ENCODE measurements around the gene ULK4.
"Not testable (repeated sequence)": the region's sequence is repeated elsewhere in the genome, so short reads cannot be mapped to it uniquely, and the experiment has no call there.

ULK4 gene

DNA sequence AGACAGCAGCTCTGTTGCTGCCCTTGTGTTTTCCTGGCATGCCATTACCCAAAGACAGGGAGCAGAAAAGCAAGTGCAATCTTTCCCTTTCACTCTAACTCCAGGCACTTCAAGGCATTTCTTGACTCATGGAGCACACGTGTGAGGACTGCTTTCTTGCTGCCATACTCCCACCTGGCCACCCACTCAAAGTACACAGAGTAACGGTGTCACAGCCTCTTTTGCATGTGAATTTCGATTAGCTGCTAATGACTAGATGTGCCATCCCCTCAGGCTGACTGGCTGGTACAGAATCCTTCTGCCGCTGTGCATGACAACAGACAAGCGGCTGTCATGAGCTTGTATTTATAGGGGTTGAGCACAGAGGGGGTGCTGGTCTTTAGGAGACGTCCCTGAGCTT lies 382.0 kb downstream of the ULK4 start:
- no peak for DNase-seq (ENCODE audit: low spot score)

DNA sequence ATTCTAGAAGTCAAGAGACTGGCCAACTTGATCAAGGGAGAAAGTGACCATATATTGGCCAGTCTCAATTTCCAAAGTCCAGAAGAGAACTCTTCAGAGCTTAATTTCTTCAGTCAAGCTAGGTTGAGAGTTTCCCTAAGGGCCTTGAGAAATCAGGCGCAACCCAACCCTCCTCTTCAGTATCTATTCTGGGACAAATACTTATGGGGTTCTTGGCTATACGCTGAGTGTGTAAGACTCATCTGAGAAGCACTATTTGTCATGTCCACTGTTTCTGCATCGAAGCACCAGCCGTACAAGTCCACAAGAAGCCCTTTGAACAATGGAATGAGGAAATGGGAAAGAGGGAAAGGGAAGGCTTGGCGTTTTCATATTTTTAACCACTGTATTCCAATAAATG lies 383.1 kb downstream of the ULK4 start:
- DNase-seq (ENCODE audit: low spot score) = no peak

DNA sequence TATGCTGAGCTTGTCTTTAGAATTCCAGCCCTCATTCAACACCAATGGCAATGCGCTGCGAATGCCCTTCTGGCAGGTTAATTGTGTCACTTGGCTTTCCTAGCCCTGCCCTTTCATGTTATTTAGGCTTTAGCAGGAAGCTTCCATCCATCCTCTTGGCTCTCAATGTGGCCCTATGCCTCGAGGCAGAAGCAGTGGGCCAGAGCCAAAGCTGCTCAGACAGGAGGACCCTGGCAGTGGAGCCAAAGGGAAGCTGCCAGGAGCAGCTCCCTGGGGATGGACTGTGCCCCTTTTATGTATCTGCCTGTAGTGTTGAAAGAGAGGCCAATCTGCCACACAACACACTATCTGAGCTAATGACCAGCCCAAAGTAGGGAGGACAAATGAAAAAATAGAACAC lies 386.2 kb downstream of the ULK4 start:
- no peak for DNase-seq (ENCODE audit: low spot score)

DNA sequence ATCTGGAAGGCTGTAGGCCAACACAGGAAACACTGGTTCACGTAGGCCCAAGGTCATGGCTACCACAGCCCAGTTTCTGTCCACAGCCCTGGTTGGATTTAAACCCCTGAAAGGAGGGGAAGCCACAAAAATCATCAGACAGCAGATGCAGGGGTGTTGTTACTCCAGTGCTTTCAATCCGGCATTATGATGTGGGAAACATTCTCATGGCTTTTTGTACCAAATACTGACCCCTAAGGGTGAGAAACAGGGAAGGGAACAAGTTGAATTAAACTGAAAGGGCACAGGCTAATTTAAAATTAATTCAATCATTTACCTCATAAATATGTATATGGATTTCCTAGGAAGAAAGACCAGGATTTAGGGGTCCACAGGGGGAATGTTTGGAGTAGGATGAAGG lies 387.0 kb downstream of the ULK4 start:
- no peak for DNase-seq (ENCODE audit: low spot score)

DNA sequence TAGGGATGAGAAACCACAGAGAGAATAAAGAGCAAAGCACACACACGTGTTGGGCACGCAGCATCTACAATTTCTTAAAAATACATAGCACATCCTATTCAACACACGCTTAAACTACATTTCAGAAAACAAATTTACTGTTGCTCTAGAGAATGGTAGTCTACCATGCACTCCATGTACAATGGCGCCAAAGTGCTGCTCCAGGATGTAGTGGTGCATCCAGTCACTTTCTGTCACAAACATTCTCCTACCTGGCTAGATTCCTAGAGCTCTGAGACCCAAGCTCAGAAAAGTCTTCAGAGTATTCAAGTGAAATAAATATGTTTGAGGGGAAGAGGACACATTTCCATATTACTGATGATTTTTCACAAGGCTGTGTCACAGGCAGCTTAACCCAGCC lies 388.3 kb downstream of the ULK4 start:
- no peak for DNase-seq (ENCODE audit: low spot score)

DNA sequence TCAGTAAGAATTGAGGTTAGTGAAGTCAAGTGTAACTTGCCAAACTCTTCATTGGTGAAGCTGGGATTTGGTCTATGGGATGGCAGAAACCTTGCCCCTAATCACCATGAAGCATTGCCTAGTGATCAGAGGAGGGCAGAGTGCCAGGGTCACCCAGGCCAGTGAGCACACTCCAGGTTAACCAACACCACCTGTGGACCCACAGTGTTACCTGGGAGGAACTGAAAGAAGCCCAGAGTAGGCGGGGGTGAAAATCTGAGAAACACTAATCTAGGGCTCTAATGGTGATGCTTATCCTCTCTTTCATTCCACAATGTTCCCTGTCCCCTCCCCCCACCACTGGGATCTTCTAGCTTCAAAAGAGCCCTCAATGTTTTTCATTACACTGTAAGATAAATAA lies 389.8 kb downstream of the ULK4 start:
- DNase-seq (ENCODE audit: low spot score) = no peak

DNA sequence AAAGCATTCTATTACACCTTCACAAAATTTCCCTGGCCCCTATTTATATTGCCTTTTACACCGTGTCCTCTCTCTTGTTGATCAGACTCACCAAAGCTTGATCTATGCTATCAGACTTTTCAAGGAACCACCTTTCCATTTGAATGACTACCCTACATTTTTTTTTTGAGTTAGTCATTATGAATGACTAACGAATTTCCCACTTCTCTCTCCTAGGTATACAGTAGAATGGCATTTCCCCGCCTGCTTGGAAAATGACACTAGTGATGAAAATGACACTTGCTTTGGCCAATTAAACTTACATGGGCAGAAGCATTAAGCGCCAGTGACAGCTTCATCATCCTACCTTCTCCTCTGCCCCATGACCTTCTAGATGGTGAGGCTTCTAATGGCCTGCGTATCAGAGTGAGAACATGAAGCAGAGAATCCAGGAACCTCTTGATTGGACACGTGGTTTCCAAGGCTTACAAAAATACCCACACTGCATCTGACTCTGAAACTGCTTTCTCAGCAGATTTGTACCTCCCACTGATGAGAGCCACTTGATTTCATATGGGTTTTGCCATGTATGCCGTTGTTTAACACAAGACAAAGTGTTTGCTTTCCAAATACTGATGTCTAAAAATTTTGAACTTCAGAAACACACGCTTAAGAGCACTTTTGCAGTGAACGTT lies 392.1 kb downstream of the ULK4 start:
- no peak for DNase-seq (ENCODE audit: low spot score)

DNA sequence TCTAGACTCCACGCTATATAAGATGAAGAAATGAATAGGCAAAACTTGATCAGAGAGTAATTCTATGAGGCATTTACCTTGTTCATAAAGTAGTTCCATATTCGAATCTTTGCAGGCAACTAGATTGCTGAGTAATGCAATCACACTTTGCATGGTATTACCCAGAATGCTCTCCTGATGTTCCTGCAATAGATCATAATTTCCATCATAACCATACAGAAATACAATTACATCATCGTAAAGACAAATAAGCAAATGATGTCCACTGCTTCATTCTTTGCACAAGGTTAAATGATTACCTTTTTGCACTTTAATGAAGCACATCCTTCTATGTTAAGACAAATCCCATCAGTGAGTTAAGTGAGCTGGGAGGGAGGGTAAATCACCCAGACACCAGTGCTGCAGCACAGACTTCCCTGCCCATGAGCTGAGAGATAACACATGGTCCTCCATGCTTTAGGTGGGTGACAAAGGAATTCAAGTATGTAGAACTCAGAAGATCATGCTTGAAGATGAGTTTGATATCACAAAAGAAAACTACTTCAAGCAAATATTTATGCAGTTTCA lies 395.9 kb downstream of the ULK4 start:
- DNase-seq (ENCODE audit: low spot score) = no peak

DNA sequence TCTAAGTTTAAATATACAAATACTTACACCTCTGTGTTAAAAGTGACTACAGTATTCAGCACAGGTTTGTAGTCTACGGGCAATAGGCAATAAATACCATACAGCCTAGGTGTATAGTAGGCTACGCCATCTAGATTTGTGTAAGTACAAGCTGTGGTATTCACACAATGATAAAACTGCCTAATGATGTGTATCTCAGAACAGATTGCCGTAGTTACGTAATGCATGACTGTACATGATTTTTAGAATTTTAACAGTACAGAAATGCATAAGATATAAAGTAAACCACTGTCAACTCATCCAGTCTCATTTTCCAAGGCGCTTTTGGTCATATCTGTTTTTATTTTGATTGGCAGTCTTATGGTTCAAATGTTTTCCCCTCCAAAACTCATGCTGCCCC lies 396.9 kb downstream of the ULK4 start:
- DNase-seq (ENCODE audit: low spot score) = no peak

DNA sequence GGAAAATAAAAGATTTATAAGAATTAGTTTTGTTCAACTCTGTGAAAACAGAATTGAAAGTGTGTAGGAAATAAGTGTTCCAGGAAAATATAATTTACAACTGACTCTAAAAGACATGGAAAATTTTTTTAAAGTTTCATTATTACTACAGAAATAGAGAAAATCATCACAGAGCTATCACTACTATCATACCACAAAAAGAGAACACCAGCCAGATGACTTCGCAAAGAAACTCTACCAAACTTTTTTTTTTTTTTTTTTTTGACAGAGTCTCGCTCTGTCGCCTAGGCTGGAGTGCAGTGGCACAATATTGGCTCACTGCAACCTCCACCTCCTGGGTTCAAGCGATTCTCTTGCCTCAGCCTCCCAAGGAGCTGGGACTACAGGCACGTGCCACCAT lies 405.7 kb downstream of the ULK4 start:
- DNase-seq (ENCODE audit: low spot score) = not testable (repeated sequence)

DNA sequence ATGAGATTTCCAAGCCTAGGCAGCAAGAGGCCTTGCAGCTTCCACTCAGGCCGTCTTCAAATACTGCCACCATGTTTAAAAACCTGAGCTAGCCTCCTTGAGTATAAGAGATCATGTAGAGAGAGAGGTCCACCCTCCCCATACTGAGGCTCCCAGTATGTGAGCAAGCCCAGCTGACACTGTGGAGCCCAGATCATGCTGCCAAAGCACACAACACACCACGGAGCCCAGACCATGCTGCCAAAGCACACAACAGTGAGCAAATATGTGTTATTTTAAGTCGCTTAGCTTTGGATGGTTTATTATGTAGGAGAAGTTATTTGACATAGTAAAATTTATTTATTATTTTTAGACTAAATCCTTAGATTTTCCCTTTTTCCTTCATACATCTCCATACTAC lies 428.9 kb downstream of the ULK4 start:
- DNase-seq (ENCODE audit: low spot score) = no peak

DNA sequence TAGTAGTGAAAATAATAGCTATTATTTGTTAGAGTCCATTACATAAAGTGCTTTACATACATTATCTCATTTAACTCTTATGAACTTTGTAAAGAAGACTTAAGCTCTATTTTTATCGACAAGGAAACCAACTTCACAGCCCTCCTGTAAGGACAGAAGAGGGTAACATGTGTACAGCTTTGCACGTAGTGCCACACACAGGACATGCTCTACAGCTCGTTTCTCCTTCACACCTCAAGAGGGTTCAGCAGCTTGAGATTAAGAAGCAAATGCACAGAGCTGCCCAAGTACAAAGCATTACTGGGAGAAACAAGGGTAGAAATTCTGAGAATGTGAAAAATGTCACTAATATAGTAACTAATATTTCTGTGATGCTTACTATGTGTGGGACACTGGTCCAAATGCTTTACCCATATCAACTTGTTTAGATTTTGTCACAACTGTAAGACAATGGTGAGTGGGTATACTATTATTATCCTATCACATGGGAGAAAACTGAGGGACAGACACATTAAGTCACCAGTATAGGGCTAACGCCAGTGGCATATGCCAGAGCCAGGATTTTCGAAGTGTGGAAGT lies 434.8 kb downstream of the ULK4 start:
- no peak for DNase-seq (ENCODE audit: low spot score)

DNA sequence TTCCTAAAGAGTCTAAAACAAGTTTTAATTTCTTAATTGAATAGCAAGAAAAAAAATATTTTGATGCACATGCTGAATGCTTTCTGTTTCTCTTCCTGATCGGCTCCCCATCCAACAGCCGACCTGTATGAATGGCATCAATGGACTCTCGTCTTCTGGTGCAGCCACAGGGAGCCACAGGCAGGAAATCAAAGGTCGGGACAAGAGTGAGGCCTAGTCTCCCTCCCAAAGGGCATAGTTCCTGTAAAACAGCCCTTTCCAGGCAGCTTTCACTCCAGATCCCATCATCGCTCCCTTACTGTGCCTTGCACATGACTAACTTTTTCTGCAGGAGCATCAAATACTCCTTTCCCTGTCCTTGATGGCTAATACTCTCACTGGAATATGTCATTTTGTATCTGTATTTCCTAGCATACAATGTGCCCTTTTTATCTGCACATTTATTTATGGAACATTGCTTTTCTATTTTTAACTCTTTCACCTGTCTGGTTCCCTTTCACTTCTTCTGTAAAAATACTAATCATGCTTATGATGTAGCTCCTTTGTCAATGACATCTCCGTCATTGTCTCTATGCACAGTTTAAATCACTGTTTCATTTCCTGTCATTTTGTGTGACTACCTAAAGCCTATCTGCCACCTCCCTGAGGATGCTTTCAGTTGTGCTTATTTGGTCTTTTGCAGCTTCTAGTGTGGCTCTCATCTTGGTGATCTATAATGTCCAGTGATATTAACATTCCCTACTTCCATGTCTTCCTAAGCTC lies 436.4 kb downstream of the ULK4 start:
- DNase-seq (ENCODE audit: low spot score) = no peak

DNA sequence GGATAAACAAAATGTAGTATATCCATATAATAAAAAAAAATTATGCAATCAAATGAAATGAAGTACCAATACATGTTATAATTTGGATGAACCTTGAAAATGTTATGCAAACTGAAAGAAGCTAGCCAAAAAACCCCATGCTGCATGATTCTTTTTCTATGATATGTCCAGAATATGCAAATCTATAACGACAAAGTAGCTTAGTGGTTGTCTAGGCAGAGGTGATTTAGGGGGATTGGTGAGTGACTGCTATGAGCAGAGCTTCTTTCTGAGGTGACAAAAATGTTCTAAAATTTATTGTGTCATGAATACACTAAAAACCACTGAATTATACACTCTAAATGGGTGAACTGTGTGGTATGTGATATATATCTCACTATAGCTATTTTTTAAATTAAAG lies 438.0 kb downstream of the ULK4 start:
- DNase-seq (ENCODE audit: low spot score) = no peak

DNA sequence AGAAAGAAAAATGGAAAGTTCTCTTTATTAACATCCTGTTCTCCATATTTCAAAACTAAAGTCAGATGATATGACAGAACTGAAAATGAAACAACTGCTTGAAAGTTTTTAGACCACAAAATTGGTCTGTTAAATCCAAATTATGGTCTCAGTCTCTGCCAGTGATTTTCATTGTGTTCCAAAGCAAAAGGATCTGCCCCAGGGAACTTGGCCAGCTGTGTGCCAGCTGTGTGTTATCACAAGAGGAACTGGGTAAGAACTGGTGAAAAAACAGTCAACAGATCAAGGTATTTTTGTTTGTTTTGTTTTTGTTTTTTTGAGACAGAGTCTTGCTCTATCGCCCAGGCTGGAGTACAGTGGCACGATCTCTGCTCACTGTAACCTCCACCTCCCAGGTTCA lies 439.3 kb downstream of the ULK4 start:
- DNase-seq (ENCODE audit: low spot score) = no peak

DNA sequence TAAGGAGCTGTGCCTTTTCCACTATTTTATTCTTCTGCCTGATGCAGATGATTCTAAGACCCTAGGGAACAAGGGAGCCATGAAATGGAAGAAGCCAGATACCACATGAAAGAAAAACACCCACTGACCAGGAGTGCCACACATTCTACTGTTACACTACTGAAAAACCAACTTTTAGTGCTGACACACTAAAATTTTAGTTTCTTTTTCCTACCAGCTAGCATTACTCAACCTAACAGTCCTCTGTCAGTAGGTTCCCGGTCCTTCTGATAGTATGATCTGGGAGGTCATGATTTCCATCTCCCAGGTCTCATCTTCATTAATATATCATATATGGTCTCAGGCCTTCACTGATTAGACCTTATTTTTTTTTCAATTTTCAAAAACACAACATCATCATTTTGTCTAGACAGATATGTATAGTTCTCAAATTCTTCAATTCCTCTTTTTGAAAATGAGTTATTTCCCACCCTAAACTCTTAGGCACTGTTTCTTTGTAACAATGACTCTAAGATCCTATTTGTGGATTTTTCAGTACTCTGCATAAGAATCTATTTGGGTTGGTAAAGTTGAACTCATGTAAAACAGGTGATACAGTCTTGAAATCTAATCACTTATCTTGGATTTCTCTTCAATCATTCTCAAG lies 440.8 kb downstream of the ULK4 start:
- no peak for DNase-seq (ENCODE audit: low spot score)

DNA sequence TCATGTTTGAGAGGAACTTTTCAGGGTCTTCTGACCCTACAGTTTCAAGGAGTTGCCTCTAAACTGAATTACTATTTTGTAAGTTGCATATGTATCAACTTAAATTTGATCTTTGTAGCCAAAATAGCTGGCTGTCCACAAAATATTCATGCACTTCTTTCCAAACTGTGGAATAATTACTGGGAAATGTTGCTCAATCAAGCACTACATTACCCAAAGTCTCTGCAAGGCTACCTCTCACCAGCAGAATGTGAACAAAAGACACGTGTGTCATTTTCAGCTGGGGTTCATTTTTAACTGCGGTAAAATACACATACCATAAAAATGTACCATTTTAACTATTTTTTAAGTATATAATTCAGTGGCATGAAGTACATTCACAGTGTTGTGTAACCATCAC lies 442.2 kb downstream of the ULK4 start:
- no peak for DNase-seq (ENCODE audit: low spot score)

DNA sequence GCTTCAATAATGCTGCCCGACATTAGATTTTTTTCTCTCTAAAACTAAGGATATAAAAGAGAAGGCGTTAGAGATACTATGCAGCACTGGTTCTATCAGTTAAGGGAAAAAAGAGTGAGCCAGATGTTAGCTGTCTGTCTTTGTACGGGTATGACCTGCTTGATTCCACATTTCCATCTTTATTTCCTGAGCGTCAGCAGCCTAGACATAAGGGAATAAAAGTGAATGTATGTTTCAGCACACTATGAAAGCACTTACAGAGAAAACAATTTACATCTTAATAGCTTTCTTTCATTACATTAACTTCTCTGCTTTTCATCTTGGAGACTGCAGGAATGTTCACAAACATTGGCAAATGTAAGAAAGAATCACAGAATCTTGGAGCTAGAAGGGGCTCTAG lies 443.3 kb downstream of the ULK4 start:
- DNase-seq (ENCODE audit: low spot score) = no peak

DNA sequence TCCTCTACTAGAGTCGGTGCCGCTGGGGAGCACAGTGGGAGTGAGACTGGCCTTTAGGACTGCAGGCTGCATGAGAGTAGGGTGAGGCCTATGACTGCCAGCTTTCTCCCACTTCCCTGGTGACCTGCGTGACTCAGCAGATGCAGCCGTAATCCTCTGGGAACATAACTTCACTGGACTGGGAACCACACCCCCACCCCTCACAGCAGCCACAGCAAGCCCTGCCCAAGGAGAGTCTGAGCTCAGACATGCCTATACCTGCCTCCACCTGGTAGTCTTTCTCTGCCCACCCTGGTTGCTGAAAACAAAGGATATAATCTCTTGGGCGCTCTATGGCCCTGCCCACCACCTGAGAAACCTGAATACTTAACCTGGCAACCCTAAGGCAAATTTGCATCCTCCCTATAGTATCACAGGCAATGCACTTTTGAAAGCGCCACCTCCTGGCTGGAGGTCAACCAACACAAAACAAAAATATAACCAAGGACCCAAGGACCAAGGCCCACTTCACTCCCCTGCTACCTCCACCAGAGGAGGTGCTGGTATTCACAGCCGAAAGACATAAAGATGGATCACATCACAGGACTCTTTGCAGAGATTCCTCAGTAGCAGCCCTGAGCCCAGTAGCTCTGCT lies 453.7 kb downstream of the ULK4 start:
- DNase-seq (ENCODE audit: low spot score) = no peak

DNA sequence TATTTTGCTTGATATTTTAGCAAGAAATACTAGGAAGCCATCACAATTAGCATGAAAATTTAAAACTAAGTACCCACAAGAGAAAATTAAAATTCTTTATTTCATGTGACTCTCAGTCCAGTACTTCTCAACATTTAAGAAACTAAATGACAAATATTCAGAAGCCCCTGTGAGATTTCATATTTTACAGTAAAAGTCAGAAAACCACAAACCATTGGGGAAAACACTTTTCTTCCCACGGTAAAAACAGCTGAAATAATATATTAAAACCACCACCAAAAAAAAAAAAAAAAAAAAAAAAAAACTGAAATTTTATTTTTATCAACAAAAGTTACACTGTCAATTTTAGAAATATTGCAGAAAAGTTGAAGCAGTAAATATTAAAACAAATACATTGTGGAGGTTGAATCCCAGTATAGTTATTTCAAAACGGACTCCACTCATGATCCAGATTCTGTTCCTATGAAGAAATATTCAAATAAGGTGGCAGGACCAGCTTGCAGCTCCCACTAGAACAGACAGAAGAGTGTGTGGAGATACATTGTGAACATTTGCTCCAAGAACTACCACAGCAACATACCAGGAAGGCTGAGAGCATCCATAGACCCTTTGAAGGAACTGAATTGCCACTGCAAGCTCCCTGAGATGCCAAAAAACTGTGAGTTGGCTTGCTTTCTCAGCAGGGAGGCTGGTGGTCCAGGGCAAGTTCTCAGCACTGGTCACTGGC lies 454.4 kb downstream of the ULK4 start:
- no peak for DNase-seq (ENCODE audit: low spot score)

DNA sequence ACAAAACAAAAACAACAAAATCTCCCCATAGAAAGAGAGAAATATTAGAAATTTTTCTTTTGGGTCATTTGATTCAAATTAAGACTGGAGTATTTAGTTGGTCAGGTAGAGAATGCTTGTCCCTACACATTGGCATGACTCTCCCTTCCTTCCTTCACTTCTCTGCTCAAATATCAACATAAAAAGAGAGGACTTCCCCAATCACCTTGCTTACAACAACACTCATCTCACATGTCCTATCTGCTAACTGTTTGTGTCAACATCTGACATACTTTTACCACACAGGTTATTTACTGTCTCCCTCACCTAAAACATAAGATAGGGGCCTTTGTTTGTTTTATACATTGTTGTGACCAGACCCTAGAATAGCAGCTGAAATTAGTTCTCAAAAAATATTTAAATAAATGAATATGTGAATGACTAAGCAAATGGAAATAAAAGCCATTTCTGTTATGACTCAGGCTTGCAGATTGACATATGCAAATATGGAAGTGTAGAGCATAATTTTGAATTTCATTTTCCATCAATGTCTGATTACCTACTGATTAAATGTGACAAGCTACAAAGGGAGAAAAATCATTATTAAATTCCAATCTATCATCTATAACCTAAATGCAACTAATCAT lies 457.8 kb downstream of the ULK4 start:
- no peak for DNase-seq (ENCODE audit: low spot score)

Measured in SK-N-DZ (cell line).